ENCODE measurements around the gene HAUS2.
"Not testable (repeated sequence)": the region's sequence is repeated elsewhere in the genome, so short reads cannot be mapped to it uniquely, and the experiment has no call there.

The HAUS2 gene

DNA sequence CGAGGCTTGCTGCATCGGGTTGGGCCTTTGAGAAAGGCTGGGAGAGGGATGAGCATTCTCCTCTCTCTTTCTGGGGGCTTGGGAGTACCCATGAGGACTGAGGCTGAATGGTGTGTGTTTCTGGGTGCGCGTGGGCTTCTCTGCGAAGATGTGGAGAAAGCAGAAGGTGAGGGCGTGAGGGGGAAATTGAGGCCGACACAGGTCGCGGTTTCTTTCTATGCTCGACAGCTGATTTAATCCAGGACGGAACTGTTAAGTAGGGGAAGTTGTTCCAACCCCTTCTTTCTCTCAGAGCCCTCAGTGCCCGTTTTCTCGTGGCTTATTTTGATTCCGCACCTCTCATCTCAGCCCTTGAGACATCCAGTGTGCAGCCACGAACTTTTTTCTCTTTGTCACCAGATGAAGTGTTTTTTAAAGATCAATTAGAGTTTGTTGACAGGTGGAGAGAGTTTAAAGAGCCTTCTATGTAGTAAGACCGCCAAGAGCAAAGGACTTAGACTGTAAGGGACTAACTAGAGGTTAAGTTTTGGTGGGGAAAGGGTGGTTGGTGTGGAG lies 27.5 kb downstream of the HAUS2 start:
- DNase-seq: peak; percentile 41

GRCh38 chr15:42576776-42577175 lies 28.1 kb downstream of the HAUS2 start:
- no peak for DNase-seq

- DNase-seq: no peak
Observed at GRCh38 chr15:42577514-42578031, 28.9 kb downstream of the HAUS2 start.

- no peak for DNase-seq
Observed at GRCh38 chr15:42578984-42579537, 30.4 kb downstream of the HAUS2 start.

DNA sequence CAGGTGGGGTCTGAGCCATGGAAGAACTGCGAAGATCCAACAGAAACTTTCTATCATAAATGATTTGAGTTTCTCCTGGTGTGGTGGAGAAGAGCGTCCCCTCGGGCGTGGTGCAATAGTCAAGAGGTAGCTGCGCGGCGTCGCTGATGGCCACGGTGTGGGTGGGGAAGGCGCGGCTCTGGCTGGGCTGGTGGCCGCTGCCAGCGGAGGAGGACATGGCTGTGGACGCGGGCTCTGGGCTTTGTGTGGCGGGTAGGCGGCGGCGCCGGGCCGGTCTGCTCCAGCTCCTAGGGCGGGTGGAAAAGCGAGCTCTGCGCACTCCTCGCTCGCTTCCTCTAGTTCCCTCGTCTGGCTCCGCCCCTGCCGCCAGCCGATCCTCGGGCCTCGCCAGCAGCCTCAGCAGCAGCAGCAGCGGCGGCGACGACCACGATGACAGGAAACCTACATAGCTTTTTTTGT lies 32.7 kb downstream of the HAUS2 start:
- peak; percentile 74 for DNase-seq

GRCh38 chr15:42582569-42583375 lies 34.1 kb downstream of the HAUS2 start:
- DNase-seq: no peak

GRCh38 chr15:42584031-42584765 lies 35.6 kb downstream of the HAUS2 start:
- no peak for DNase-seq

- DNase-seq: no peak
Observed at GRCh38 chr15:42590619-42591237, 42.1 kb downstream of the HAUS2 start.

GRCh38 chr15:42591238-42591934 lies 42.7 kb downstream of the HAUS2 start:
- DNase-seq: no peak

DNA sequence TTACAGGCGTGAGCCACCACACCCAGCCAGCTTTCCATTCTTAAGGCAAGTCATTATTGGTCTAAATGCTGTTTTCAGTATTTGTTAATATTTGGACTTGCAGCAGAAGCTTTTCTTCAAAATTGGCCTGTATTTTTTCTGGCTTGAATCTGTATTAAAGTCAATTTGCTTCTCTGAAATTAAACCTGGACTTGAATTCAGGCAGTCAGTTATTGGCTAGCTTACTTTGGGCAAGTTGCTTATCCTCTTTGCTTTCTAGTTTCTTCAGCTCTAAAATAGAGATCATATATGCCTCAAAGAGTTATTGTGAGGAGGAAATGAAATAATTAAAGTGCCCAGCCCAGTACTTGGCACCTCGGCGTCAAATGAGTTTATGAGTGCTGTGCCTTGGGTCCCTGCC lies 44.1 kb downstream of the HAUS2 start:
- no peak for DNase-seq

GRCh38 chr15:42593143-42593542 lies 44.5 kb downstream of the HAUS2 start:
- no peak for DNase-seq

GRCh38 chr15:42594095-42594494 lies 45.5 kb downstream of the HAUS2 start:
- no peak for DNase-seq

GRCh38 chr15:42595626-42596240 lies 47.1 kb downstream of the HAUS2 start:
- no peak for DNase-seq

DNA sequence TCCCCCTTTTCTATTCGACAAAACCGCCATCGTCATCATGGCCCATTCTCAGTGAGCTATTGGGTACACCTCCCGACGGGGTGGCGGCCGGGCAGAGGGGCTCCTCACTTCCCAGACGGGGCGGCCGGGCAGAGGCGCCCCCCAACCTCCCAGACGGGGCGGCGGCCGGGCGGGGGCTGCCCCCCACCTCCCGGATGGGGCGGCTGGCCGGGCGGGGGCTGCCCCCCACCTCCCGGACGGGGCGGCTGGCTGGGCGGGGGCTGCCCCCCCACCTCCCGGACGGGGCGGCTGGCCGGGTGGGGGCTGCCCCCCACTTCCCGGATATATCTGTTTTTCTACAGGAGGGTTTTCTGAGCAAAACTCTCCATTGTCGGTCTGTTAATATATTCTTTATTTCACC lies 52.7 kb downstream of the HAUS2 start:
- DNase-seq: not testable (repeated sequence)

- DNase-seq: no peak
Observed at GRCh38 chr15:42602501-42602900, 53.9 kb downstream of the HAUS2 start.

DNA sequence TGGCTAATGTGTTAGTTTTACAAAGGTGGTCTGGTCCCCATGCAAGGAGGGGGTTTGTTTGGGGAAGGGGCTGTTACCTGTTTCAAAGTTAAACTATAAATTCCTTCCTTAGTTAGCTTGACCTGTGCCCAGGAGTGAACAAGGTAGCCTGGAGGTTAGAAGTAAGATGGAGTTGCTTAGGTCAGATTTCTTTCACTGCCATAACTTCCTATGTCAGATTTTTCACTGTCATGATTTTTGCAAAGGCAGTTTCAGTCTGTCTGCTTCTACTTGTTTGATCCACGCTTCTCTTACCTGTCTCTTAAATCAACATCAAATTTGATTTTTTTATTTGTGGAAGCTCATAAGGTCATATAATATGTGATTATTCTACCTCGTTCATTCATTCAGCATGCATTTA lies 55.3 kb downstream of the HAUS2 start:
- no peak for DNase-seq

DNA sequence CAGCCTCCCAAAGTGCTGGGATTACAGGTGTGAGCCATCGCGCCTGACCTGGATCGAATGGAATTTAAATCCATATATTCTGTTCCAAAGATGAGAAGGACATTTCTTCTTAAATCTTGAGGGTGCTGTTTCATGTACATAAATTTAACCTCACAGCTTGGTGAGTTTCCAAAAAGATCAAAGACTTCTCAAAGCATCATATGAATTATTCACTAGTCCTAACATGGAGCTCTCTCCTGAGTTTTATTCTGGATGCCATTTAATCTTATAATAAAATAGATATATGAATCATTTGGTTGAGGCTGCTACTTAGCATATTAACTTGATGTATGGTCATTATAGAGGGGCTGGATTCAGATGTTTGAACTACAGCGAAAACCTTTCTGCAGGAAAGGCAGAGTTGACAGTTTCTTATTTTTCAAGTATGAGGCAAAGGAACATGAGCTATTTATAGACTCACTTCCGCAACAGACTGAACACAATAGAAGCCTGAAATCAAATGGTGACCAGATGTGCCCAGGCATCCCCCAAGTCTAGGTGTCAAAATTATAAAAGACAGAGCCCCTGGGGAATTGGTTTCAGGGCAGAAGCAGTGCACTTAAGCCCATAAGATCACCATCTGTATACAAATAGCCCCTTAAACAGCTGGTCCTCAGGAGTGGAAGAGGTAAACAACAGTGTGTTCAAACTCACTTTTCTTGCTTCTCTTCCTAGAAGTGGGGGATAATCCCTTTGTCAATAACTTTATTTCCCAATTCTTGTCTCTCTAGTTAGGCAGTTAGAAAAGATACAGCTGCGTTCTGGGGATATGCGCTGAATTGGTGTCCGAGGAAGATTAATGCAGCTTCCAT lies 56.5 kb downstream of the HAUS2 start:
- peak; percentile 60 for DNase-seq

DNA sequence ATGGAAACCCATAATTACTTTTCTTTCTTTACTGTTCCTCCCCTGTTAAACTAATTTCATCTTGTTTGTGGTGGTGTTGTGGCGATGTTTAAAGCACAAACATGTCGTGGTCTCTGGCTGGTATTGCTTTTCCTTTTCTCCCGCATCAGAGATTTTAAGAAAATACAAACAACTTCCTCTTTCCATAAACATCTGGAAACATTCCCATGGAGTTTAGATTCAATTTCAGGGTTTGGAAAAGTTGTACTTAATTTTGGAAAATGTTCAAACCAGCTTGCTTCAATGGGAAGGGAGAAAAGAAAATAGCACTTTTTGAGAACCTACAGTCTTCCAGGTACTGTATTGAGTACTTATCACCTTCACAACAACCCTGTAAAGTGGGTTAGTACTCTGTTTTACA lies 57.2 kb downstream of the HAUS2 start:
- no peak for DNase-seq

GRCh38 chr15:42608110-42608531 lies 59.5 kb downstream of the HAUS2 start:
- DNase-seq: peak; percentile 81

GRCh38 chr15:42608752-42609488 lies 60.3 kb downstream of the HAUS2 start:
- DNase-seq: no peak
